ENCODE results near the gene HCAR1. TPM values are rescaled to one million over a fixed set of nuclear protein-coding genes. Genes with fewer than 3 reads are reported as not detected.
"Not testable (repeated sequence)": the region's sequence is repeated elsewhere in the genome, so short reads cannot be mapped to it uniquely, and the experiment has no call there.

The HCAR1 gene
- total RNA-seq, 2 experiments from 2014 or later = 0.91 to 0.99 TPM

GRCh38 chr12:122687086-122687485 lies 43.6 kb downstream of the HCAR1 start:
- Mint-ChIP-seq H3K4me3 (no peak overlapping the region), H3K27me3 (ENCODE audit: low read depth) (no peaks in the 10 kb centered on the region), H3K36me3 (ENCODE audit: low read depth) (no peaks in the 10 kb centered on the region), H3K9me3 (no peaks in the 10 kb centered on the region), H3K4me1 (ENCODE audit: low read depth) (peaks cover 3% of the 10 kb centered on the region), H3K27ac (no peak overlapping the region)
- intact Hi-C loops (cut with micrococcal nuclease) = no loop called here
- CTCF ChIA-PET = no interaction called here
- DNase-seq = no peak

- Mint-ChIP-seq H3K27ac (no peak overlapping the region), H3K36me3 (ENCODE audit: low read depth) (no peaks in the 10 kb centered on the region), H3K9me3 (no peaks in the 10 kb centered on the region), H3K4me1 (ENCODE audit: low read depth) (peaks cover 2% of the 10 kb centered on the region), H3K4me3 (no peak overlapping the region), H3K27me3 (ENCODE audit: low read depth) (no peaks in the 10 kb centered on the region)
- CTCF ChIA-PET = no interaction called here
- intact Hi-C loops (cut with micrococcal nuclease) = no loop called here
- DNase-seq = no peak
Measured at GRCh38 chr12:122686538-122686937, 44.1 kb downstream of the HCAR1 start.

GRCh38 chr12:122684297-122684813 lies 46.3 kb downstream of the HCAR1 start:
- no peak for DNase-seq
- Mint-ChIP-seq H3K27ac (no peak overlapping the region), H3K4me3 (no peak overlapping the region), H3K9me3 (no peaks in the 10 kb centered on the region), H3K4me1 (ENCODE audit: low read depth) (no peaks in the 10 kb centered on the region), H3K36me3 (ENCODE audit: low read depth) (no peaks in the 10 kb centered on the region), H3K27me3 (ENCODE audit: low read depth) (no peaks in the 10 kb centered on the region)
- CTCF ChIA-PET = no interaction called here
- intact Hi-C loops (cut with micrococcal nuclease) = no loop called here

- DNase-seq = no peak
- Mint-ChIP-seq H3K36me3 (ENCODE audit: low read depth) (no peaks in the 10 kb centered on the region), H3K4me3 (no peak overlapping the region), H3K4me1 (ENCODE audit: low read depth) (no peaks in the 10 kb centered on the region), H3K9me3 (no peaks in the 10 kb centered on the region), H3K27me3 (ENCODE audit: low read depth) (no peaks in the 10 kb centered on the region), H3K27ac (no peak overlapping the region)
- intact Hi-C loops (cut with micrococcal nuclease) = no loop called here
- CTCF ChIA-PET = interaction anchor here (1.0 kb wide), 1 partner anchor 22 kb away, joined by 3 read pairs; no protein-coding TSS in a partner anchor
Measured at GRCh38 chr12:122681814-122682213, 48.8 kb downstream of the HCAR1 start.

GRCh38 chr12:122680989-122681388 lies 49.7 kb downstream of the HCAR1 start:
- H3K27me3 Mint-ChIP-seq (ENCODE audit: low read depth); H3K27ac Mint-ChIP-seq; H3K9me3 Mint-ChIP-seq; CTCF ChIA-PET; H3K36me3 Mint-ChIP-seq (ENCODE audit: low read depth); DNase-seq; intact Hi-C loops (cut with micrococcal nuclease); H3K4me1 Mint-ChIP-seq (ENCODE audit: low read depth); H3K4me3 Mint-ChIP-seq: not testable (repeated sequence)

GRCh38 chr12:122676781-122677180 lies 53.9 kb downstream of the HCAR1 start:
- DNase-seq; H3K4me3 Mint-ChIP-seq; H3K27ac Mint-ChIP-seq; H3K4me1 Mint-ChIP-seq (ENCODE audit: low read depth); H3K9me3 Mint-ChIP-seq; intact Hi-C loops (cut with micrococcal nuclease); H3K27me3 Mint-ChIP-seq (ENCODE audit: low read depth); H3K36me3 Mint-ChIP-seq (ENCODE audit: low read depth): not testable (repeated sequence)
- CTCF ChIA-PET = interaction anchor here (1.1 kb wide), 1 partner anchor 117 kb away, joined by 4 read pairs; no protein-coding TSS in a partner anchor

Other genes with a start within 250 kb of the HCAR1 start
- 10 to 100 TPM; 25.9 to 26.0 TPM for gene ZCCHC8, start 229.9 kb downstream of the HCAR1 start, total RNA-seq
- 100 to 1,000 TPM; 117 to 127 TPM for gene RSRC2, start 203.9 kb downstream of the HCAR1 start, total RNA-seq
- gene KNTC1, start 203.6 kb downstream of the HCAR1 start, total RNA-seq = 100 to 1,000 TPM; 141 to 142 TPM
- gene HCAR2, start 27.5 kb downstream of the HCAR1 start, total RNA-seq = not detected
- gene HCAR3, start 14.0 kb downstream of the HCAR1 start, total RNA-seq = not detected
- 10 to 100 TPM; 47.9 to 52.4 TPM for gene DENR, start 22.0 kb upstream of the HCAR1 start, total RNA-seq
- under 1 TPM; 0.67 to 0.79 TPM for gene CCDC62, start 43.7 kb upstream of the HCAR1 start, total RNA-seq
- gene HIP1R, start 104.6 kb upstream of the HCAR1 start, total RNA-seq = 10 to 100 TPM; 18.5 to 21.2 TPM
- gene VPS37B, start 165.3 kb upstream of the HCAR1 start, total RNA-seq = 10 to 100 TPM; 15.6 TPM
- 1 to 10 TPM; 5.1 to 5.9 TPM for gene ABCB9, start 235.6 kb upstream of the HCAR1 start, total RNA-seq
- gene OGFOD2, start 244.4 kb upstream of the HCAR1 start, total RNA-seq = 10 to 100 TPM; 26.8 to 27.7 TPM
- 100 to 1,000 TPM; 159 to 177 TPM for gene ARL6IP4, start 249.8 kb upstream of the HCAR1 start, total RNA-seq

Data from activated naive CD4-positive, alpha-beta T cell treated with anti-CD3 and anti-CD28 coated beads for 36 hours (primary cell).